K562 (cell line): Measurements from ENCODE around the gene RNF168. TPM values are rescaled to one million over a fixed set of nuclear protein-coding genes. Genes with fewer than 3 reads are reported as not detected.

Experiments used
- ATAC-seq: fragments of 200-7000 bp; cut with Tn5 transposase; 3 replicates; pipeline ENCODE4 v1.9.1; 2020; ENCODE audit warnings: moderate library complexity
- BruUV-seq: library from RNA; stranded (reverse); fragments of 400-500 nt; replicated peaks from 2 replicates; lab custom pipeline; 2021; lab: Mats Ljungman, UMichigan
- CTCF ChIA-PET: fragments of 300-600 bp; formaldehyde crosslinking; extraction: SDS; loops from one replicate; lab custom pipeline; 2021; ENCODE audit warnings: low intra/inter-chr PET ratio; lab: Yijun Ruan, JAX
- POLR2A ChIA-PET: fragments of 300-600, 350-650 bp; sonication (Branson Sonifier 250); formaldehyde crosslinking; extraction: SDS; loops from one replicate; lab custom pipeline; 2021; ENCODE audit warnings: antibody characterized with exemption, inconsistent platforms; lab: Yijun Ruan, JAX
- DNase-seq, 4 experiments: peaks; one replicate each; pipeline versions ENCODE4 v3.0.0 to v3.0.0-alpha.2; 2011 to 2018; ENCODE audit warnings: low spot score in 3 of 4, mixed read lengths in 3 of 4; ENCODE audit errors: extremely low read depth in 1 of 4
- FAIRE-seq: peaks from 2 replicates; lab custom pipeline; 2011; peaks lifted over from hg19 to GRCh38; lab: Jason Lieb, UNC
- H2AFZ ChIP-seq: 2 replicates; pipeline ENCODE4 v1.6.0; 2011; ENCODE audit warnings: low read depth, low read length, control low read depth, inconsistent platforms
- H3K27ac ChIP-seq: fragments of 200-600 bp; 3 replicates; pipeline ENCODE4 v1.8.0; 2011; ENCODE audit warnings: low read depth, mild to moderate bottlenecking, control low read depth, inconsistent platforms, low read length, moderate library complexity, mixed read lengths; ENCODE audit errors: extremely low read depth
- H3K27me3 ChIP-seq, 2 experiments: fragments of 300-600 bp in 1 of 2; 2 replicates in 1 of 2; 3 replicates in 1 of 2; pipeline versions ENCODE4 v1.6.0 to v1.8.0; 2011; ENCODE audit warnings: inconsistent platforms in 2 of 2, low read length in 2 of 2, mild to moderate bottlenecking in 1 of 2, mixed read lengths in 1 of 2, moderate library complexity in 1 of 2; ENCODE audit not compliant: control insufficient read depth in 2 of 2, insufficient read depth in 2 of 2
- H3K36me3 ChIP-seq: fragments of 300-600 bp; 3 replicates; pipeline ENCODE4 v1.8.0; 2011; ENCODE audit warnings: mild to moderate bottlenecking, low read length, inconsistent platforms; ENCODE audit not compliant: control insufficient read depth, insufficient read depth
- H3K4me1 ChIP-seq, 2 experiments: fragments of 200-600 bp in 1 of 2; replicated peaks in 1 of 2; 2 replicates in 1 of 2; 3 replicates in 1 of 2; pipeline versions ENCODE4 v1.5.1 to v1.8.0; 2011; ENCODE audit warnings: inconsistent platforms in 2 of 2, low read length in 2 of 2, mild to moderate bottlenecking in 1 of 2, mixed read lengths in 1 of 2, moderate library complexity in 1 of 2; ENCODE audit not compliant: control insufficient read depth in 2 of 2, insufficient read depth in 2 of 2
- H3K4me2 ChIP-seq: 2 replicates; pipeline ENCODE4 v1.6.1; 2011; ENCODE audit warnings: low read length, control low read depth, inconsistent platforms, mixed read lengths; ENCODE audit not compliant: insufficient read depth
- H3K4me3 ChIP-seq: fragments of 200-600 bp; sonication (generic), shearing (Covaris generic); 2 replicates; pipeline ENCODE4 v1.5.1; 2016; ENCODE audit warnings: control low read depth, inconsistent platforms
- H3K79me2 ChIP-seq: fragments of 200-600 bp; 3 replicates; pipeline ENCODE4 v1.8.0; 2011; ENCODE audit warnings: low read length, inconsistent platforms; ENCODE audit not compliant: control insufficient read depth, insufficient read depth
- H3K9ac ChIP-seq, 2 experiments: 2 replicates each; pipeline versions ENCODE4 v1.6.0 to v1.6.1; 2011; ENCODE audit warnings: low read depth in 2 of 2, low read length in 2 of 2, control low read depth in 1 of 2, inconsistent platforms in 1 of 2, mild to moderate bottlenecking in 1 of 2, mixed read lengths in 1 of 2; ENCODE audit not compliant: insufficient read depth in 1 of 2
- H3K9me1 ChIP-seq: one replicate; pipeline ENCODE4 v1.6.0; 2011; ENCODE audit warnings: inconsistent platforms, mild to moderate bottlenecking, low read length, moderate library complexity; ENCODE audit not compliant: control insufficient read depth, insufficient read depth
- H3K9me3 ChIP-seq: replicated peaks from 2 replicates; pipeline ENCODE4 v1.5.1; 2011; ENCODE audit warnings: low read depth, low read length, inconsistent platforms; ENCODE audit not compliant: control insufficient read depth, insufficient read depth
- H4K20me1 ChIP-seq: replicated peaks from 2 replicates; pipeline ENCODE4 v1.6.1; 2011; ENCODE audit warnings: low read length, inconsistent platforms, mixed read lengths; ENCODE audit not compliant: control insufficient read depth, insufficient read depth
- CCAR2 ChIP-seq: fragments of 200-400 bp; formaldehyde crosslinking; IDR thresholded peaks from 2 replicates; pipeline ENCODE4 v1.6.1; 2017; ENCODE audit warnings: mild to moderate bottlenecking, low read depth, low read length
- DEAF1 ChIP-seq: fragments of 450-650 bp; formaldehyde crosslinking; IDR thresholded peaks from 2 replicates; pipeline ENCODE4 v1.4.0; 2020; ENCODE audit warnings: mild to moderate bottlenecking, moderate library complexity
- EP300 ChIP-seq: IDR thresholded peaks from 2 replicates; pipeline ENCODE4 v1.6.1; 2012; ENCODE audit warnings: low read length, improper control_type of control experiment
- ETV1 ChIP-seq: fragments of 450-650 bp; conservative IDR thresholded peaks from 2 replicates; pipeline ENCODE4 v1.6.1; 2016; ENCODE audit warnings: missing genetic modification characterization, control low read depth, low read depth, missing compliant biosample characterization
- FOXA1 ChIP-seq: fragments of 450-650 bp; IDR thresholded peaks from 2 replicates; pipeline ENCODE4 v1.6.1; 2016; ENCODE audit warnings: mild to moderate bottlenecking, borderline replicate concordance
- GATAD2B ChIP-seq: fragments of 450-650 bp; IDR thresholded peaks from 2 replicates; pipeline ENCODE4 v1.6.1; 2017; ENCODE audit warnings: mild to moderate bottlenecking, borderline replicate concordance
- HDAC2 ChIP-seq: fragments of 450-650 bp; IDR thresholded peaks from 2 replicates; pipeline ENCODE4 v1.6.1; 2016; ENCODE audit warnings: mild to moderate bottlenecking
- NEUROD1 ChIP-seq: fragments of 150-350 bp; IDR thresholded peaks from 2 replicates; pipeline ENCODE4 v1.6.1; 2014; ENCODE audit warnings: borderline replicate concordance, low read length, low read depth; ENCODE audit not compliant: partially characterized antibody
- PBX2 ChIP-seq, 2 experiments: IDR thresholded peaks in 1 of 2; conservative IDR thresholded peaks in 1 of 2; 2 replicates each; pipeline ENCODE4 v1.6.1; 2016; ENCODE audit warnings: low read depth in 2 of 2, mild to moderate bottlenecking in 1 of 2, missing compliant biosample characterization in 1 of 2, missing genetic modification characterization in 1 of 2, moderate library complexity in 1 of 2
- PHF8 ChIP-seq: fragments of 200-600 bp; sonication (generic); IDR thresholded peaks from 2 replicates; pipeline ENCODE4 v1.6.1; 2012; ENCODE audit warnings: mixed run types, mild to moderate bottlenecking, inconsistent platforms, low read length, moderate library complexity, borderline replicate concordance
- TAF1 ChIP-seq: IDR thresholded peaks from 2 replicates; pipeline ENCODE4 v1.6.1; 2011; ENCODE audit warnings: mild to moderate bottlenecking, low read length, moderate library complexity; ENCODE audit not compliant: insufficient read depth, control insufficient read depth, severe bottlenecking; ENCODE audit errors: extremely low read depth
- ZNF77 ChIP-seq: fragments of 250-450 bp; sonication (Bioruptor Pico); IDR thresholded peaks from 2 replicates; pipeline ENCODE4 v1.5.0; 2020
- WGBS: fragments of 100-300 bp; shearing (Covaris generic); methylation state at CpG from one replicate; pipeline ENCODE4 v1.1.6; 2016; ENCODE audit warnings: low coverage, mixed read lengths; ENCODE audit not compliant: insufficient coverage; ENCODE audit errors: missing lambda C conversion rate; 5-methylcytosine and 5-hydroxymethylcytosine counted together
- in situ Hi-C: fragments of 300-500 bp; cut with MboI; formaldehyde crosslinking; loops from 4 replicates; pipeline ENCODE4 v1.15.0; 2018; ENCODE audit warnings: inconsistent platforms, mixed read lengths
- intact Hi-C: fragments of 100-400 bp; cut with micrococcal nuclease; formaldehyde crosslinking; loops from 2 replicates; pipeline ENCODE4 v1.14.2; 2022
- polyA plus RNA-seq, 8 experiments: library from polyadenylated mRNA; depleted of rRNA in 4 of 8; stranded (reverse) in 5 of 8; unstranded in 3 of 8; fragments of >200 nt; fragmentation: Nextera tagmentation in 2 of 8; fragmentation: Illumina TruSeq in 1 of 8; extraction: Ambion mirVana in 2 of 8; extraction: Trizol in 1 of 8; gene quantifications; 2 replicates each; pipeline versions ENCODE4 v1.2.1 to v1.2.3, GENCODE V29; 2011 to 2014; ENCODE audit warnings: inconsistent platforms in 1 of 8, missing spikeins in 1 of 8
- total RNA-seq, 7 experiments: library from RNA; depleted of rRNA in 6 of 7; stranded (reverse); fragments of >200 nt in 6 of 7; fragmentation: Illumina TruSeq in 2 of 7; extraction: Trizol in 2 of 7; gene quantifications; 2 replicates each; pipeline versions ENCODE4 v1.2.1 to v1.2.3, GENCODE V29; 2011 to 2021; ENCODE audit warnings: low replicate concordance in 1 of 7

The RNF168 gene
- total and polyA plus RNA-seq, 9 of the 15 experiments (the other 6 are each of a cell fraction or from before 2014, with no cell fraction given), result 6.0 to 32.1 (median 16.6) TPM

DNA sequence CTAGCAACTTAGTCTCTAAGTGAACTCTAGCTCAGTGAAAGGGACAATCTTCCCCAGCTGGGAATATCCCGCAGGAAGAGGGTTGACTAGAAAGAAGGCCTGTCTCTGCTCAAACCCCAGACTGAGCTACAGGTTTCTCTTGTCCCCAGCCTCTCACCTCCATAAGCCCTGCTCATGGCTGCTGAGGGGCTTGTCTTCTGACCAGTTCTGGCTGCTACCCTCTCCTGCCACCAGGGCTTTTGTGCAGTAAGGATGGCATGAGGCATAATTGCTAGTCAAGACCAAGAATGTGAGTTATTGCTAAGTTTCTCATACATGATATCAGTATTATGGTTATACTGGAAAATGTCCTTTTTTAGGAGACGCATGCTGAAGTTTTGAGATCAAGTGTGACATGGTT lies 43.5 kb upstream of the RNF168 start:
- H3K9ac ChIP-seq, result no peak overlapping the region
- no peak for FAIRE-seq
- ChIA-PET CTCF (no interaction called here), POLR2A (no interaction called here)
- H3K9me3 ChIP-seq, result peaks cover 8% of the 10 kb centered on the region; the same call in 1 of the 2 replicates
- no peak overlapping the region for H2AFZ ChIP-seq
- 51% methylated on average over 2 of the region's 2 CpGs for WGBS
- no peaks in the 10 kb centered on the region for H3K9me1 ChIP-seq
- no peak overlapping the region for H3K27ac ChIP-seq
- H3K79me2 ChIP-seq, result no peaks in the 10 kb centered on the region
- TF ChIP-seq PHF8 (no peak), ETV1 (tag) (no peak), TAF1 (no peak), NEUROD1 (no peak), EP300 (no peak)
- DNase-seq, result no peak
- H3K4me2 ChIP-seq, result no peak overlapping the region
- no peak overlapping the region for H3K4me3 ChIP-seq
- no peaks in the 10 kb centered on the region for H3K27me3 ChIP-seq
- 0 out of 3 replicates have a peak, but pooled peaks have one; percentile 27 for ATAC-seq
- H4K20me1 ChIP-seq, result no peaks in the 10 kb centered on the region
- no peaks in the 10 kb centered on the region for H3K36me3 ChIP-seq
- intact Hi-C loops (no loop called here), in situ Hi-C loops (no loop called here)
- H3K4me1 ChIP-seq, result no peaks in the 10 kb centered on the region
- BruUV-seq, result no TSS peak

DNA sequence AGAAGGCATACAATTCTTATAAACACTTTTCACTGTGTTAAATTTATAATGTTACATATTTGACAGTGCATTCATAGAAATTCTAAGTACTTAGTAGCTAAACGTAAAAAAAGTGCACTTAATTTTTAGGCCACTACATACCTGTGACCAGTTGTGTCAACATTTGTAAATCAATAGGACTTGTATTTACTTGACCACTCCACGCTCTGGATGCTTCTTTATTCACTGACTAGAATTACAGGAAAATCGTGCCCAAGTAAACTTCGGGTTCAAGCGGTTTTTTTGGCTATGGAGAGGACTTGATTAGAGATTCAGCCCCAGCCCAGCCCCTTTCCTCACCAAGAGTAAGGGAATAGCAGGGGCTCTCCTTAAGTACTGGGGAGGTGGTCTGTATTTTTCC lies 43.0 kb upstream of the RNF168 start:
- H3K9me3 ChIP-seq, result peaks cover 8% of the 10 kb centered on the region; the same call in 1 of the 2 replicates
- no peak overlapping the region for H3K27ac ChIP-seq
- no peaks in the 10 kb centered on the region for H3K36me3 ChIP-seq
- CTCF ChIA-PET, result no interaction called here
- BruUV-seq, result no TSS peak
- no peaks in the 10 kb centered on the region for H3K9me1 ChIP-seq
- in situ Hi-C loops, result no loop called here
- no peak overlapping the region for H3K9ac ChIP-seq
- H3K4me3 ChIP-seq, result no peak overlapping the region
- DNase-seq, result no peak
- no peak for FAIRE-seq
- POLR2A ChIA-PET, result no interaction called here
- intact Hi-C loops, result no loop called here
- no peaks in the 10 kb centered on the region for H4K20me1 ChIP-seq
- H3K4me2 ChIP-seq, result no peak overlapping the region
- 20% methylated on average over 5 of the region's 5 CpGs for WGBS
- H2AFZ ChIP-seq, result peak overlapping the region; percentile 23; the same call in 1 of the 2 replicates
- H3K79me2 ChIP-seq, result no peaks in the 10 kb centered on the region
- H3K4me1 ChIP-seq, result no peaks in the 10 kb centered on the region
- no peak for ATAC-seq
- H3K27me3 ChIP-seq, result no peaks in the 10 kb centered on the region
- no peak for TF ChIP-seq CCAR2
- no peak for TF ChIP-seq ZNF77 (CRISPR knock-in tag)
- TF ChIP-seq FOXA1, result no peak
- no peak for TF ChIP-seq HDAC2
- no peak for TF ChIP-seq GATAD2B
- no peak for TF ChIP-seq PBX2 (CRISPR knock-in tag; IDR thresholded peaks at IDR 0.05; ENCODE audit: low read depth)
- TF ChIP-seq PBX2 (tag; conservative IDR thresholded peaks at IDR 0.05; ENCODE audit: low read depth), result no peak
- no peak for TF ChIP-seq DEAF1 (CRISPR knock-in tag)
